NB4 (cell line): ENCODE measurements around the gene ANKS1B.

ENCODE experiments used
- MYC ChIP-seq: IDR thresholded peaks from 2 replicates; pipeline ENCODE4 v1.6.1; 2011; ENCODE audit warnings: low read depth, low read length
- POLR2A ChIP-seq: IDR thresholded peaks from 2 replicates; pipeline ENCODE4 v1.6.1; 2011; ENCODE audit warnings: mild to moderate bottlenecking; ENCODE audit not compliant: insufficient read length; ENCODE audit errors: extremely low read depth
- TF ChIP-seq, protein P1 (sequence below): IDR thresholded peaks from one replicate; pipeline ENCODE4 v1.5.1; 2012; ENCODE audit warnings: low read depth, low read length
- TF ChIP-seq, protein P2 (sequence below): IDR thresholded peaks from 2 replicates; pipeline ENCODE4 v1.6.1; 2011; ENCODE audit warnings: low read depth, low read length

DNA sequence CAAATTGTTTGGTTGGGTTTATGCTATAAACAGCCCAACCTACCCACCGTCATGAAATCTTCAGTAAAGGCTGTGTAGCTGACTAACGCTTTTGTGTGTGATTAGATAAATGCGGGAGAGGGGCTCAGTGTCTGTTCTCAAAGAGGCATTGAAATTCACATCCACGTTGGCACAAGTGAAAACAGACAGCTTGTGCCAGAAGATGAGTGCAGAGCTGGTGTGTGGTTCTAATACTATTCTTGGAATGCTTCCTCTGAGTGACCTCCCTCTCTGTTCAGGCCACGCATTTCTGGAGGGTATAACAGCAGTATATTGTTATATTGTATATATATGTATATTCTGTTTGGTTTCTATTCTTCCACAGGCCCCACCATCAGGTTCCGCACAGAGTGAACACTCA, 1075.9 kb downstream of the ANKS1B start:
- TF ChIP-seq POLR2A, result no peak
- TF ChIP-seq, protein P1, sequence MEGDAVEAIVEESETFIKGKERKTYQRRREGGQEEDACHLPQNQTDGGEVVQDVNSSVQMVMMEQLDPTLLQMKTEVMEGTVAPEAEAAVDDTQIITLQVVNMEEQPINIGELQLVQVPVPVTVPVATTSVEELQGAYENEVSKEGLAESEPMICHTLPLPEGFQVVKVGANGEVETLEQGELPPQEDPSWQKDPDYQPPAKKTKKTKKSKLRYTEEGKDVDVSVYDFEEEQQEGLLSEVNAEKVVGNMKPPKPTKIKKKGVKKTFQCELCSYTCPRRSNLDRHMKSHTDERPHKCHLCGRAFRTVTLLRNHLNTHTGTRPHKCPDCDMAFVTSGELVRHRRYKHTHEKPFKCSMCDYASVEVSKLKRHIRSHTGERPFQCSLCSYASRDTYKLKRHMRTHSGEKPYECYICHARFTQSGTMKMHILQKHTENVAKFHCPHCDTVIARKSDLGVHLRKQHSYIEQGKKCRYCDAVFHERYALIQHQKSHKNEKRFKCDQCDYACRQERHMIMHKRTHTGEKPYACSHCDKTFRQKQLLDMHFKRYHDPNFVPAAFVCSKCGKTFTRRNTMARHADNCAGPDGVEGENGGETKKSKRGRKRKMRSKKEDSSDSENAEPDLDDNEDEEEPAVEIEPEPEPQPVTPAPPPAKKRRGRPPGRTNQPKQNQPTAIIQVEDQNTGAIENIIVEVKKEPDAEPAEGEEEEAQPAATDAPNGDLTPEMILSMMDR, result no peak
- no peak for TF ChIP-seq MYC
- TF ChIP-seq, protein P2, sequence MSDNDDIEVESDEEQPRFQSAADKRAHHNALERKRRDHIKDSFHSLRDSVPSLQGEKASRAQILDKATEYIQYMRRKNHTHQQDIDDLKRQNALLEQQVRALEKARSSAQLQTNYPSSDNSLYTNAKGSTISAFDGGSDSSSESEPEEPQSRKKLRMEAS, result no peak
